ENCODE data around the gene GPR78. TPM values are rescaled to one million over a fixed set of nuclear protein-coding genes. Genes with fewer than 3 reads are reported as not detected.

The GPR78 gene
- total RNA-seq, 2 donors from 2014 or later = 3.7 to 8.1 TPM

DNA sequence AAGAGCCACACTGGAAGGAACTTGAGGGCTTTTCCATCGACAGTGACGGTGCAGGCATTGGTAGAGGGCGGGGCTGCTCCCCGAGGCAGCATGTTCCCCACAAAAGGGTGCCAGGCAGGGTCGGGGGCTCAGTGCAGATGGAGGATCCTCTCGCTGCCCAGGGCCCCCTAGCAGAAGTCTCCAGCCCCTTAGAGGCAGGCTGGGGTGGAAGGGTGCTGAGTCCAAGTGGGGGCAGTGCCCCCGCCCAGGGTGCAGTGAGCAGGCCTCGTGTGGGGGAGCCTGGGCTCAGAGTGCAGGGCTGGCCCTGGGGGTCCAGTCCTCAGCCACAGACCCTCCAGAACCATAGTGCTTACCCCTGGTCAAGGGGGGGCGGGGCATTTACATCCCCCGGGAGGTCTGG is 21.4 kb downstream of the GPR78 start:
- DNase-seq = no peak
- Histone ChIP-seq H3K36me3 (ENCODE audit: control insufficient read depth, insufficient read depth, low read length) (peaks cover 17% of the 10 kb centered on the region), H3K27ac (ENCODE audit: low read depth, low read length) (no peak overlapping the region), H3K27me3 (ENCODE audit: control insufficient read depth, insufficient read depth, low read length, poor library complexity, severe bottlenecking) (no peaks in the 10 kb centered on the region), H3K4me3 (ENCODE audit: low read length) (no peak overlapping the region), H3K9me3 (ENCODE audit: control insufficient read depth, low read length) (no peaks in the 10 kb centered on the region), H3K9ac (ENCODE audit: extremely low read depth, low read length, poor library complexity, severe bottlenecking) (no peak overlapping the region), H3K4me1 (ENCODE audit: control insufficient read depth, insufficient read depth, low read length) (no peaks in the 10 kb centered on the region)
- H3K27me3 Mint-ChIP-seq (ENCODE audit: insufficient read depth) = no peaks in the 10 kb centered on the region
- no peak overlapping the region for H3K27ac Mint-ChIP-seq
- no peaks in the 10 kb centered on the region for H3K9me3 Mint-ChIP-seq
- H3K4me3 Mint-ChIP-seq = no peak overlapping the region
- 73 to 91% methylated on average over 3 to 10 of the region's 10 CpGs for WGBS, 2 experiments (ENCODE audit: insufficient coverage in 1 of 2, insufficient read length in 1 of 2)
- TF ChIP-seq, protein P1, sequence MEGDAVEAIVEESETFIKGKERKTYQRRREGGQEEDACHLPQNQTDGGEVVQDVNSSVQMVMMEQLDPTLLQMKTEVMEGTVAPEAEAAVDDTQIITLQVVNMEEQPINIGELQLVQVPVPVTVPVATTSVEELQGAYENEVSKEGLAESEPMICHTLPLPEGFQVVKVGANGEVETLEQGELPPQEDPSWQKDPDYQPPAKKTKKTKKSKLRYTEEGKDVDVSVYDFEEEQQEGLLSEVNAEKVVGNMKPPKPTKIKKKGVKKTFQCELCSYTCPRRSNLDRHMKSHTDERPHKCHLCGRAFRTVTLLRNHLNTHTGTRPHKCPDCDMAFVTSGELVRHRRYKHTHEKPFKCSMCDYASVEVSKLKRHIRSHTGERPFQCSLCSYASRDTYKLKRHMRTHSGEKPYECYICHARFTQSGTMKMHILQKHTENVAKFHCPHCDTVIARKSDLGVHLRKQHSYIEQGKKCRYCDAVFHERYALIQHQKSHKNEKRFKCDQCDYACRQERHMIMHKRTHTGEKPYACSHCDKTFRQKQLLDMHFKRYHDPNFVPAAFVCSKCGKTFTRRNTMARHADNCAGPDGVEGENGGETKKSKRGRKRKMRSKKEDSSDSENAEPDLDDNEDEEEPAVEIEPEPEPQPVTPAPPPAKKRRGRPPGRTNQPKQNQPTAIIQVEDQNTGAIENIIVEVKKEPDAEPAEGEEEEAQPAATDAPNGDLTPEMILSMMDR (conservative IDR thresholded peaks at IDR 0.05) = no peak
- no peaks in the 10 kb centered on the region for H3K4me1 Mint-ChIP-seq
- peaks cover 7% of the 10 kb centered on the region for H3K36me3 Mint-ChIP-seq (ENCODE audit: low read depth)

DNA sequence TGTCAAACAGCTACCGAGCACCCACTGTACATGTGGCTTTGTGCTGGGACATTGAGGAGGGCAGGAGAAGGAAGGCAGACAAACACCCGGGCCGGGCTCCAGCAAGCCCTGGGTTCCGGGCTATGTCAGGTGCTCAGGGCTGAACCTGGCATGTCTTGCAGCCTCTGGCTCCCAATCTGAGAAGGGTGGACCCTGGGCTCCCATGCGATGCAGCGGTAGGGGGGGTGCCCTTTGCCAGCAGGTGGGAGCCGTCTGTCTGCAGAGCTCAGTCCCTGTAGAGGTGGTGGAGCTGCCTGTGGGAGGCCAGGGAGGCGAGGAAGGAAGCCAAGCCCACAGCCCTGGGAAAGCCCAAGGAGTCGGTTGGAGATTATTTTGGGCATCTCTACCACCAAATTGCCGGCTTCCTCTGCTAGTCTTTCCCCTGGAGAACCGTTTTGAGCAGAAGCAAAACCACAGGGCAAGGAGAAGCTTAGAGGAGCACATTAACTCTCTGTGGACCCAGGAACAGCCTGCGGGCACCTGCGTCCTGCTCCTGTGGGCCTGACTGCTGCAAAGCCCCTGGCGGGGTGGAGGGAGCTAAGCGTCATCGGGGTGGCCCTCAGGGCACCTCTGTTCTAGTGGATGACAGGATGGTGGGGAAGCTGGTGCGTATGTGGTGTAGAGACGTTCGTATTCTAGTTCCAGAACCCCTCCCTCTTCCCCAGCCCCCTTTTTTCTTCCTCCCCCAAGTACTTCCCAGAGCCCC is 22.7 kb downstream of the GPR78 start:
- no peaks in the 10 kb centered on the region for H3K4me1 Mint-ChIP-seq
- no peak overlapping the region for H3K27ac Mint-ChIP-seq
- TF ChIP-seq, protein P1 (conservative IDR thresholded peaks at IDR 0.05) = no peak
- H3K36me3 Mint-ChIP-seq (ENCODE audit: low read depth) = peaks cover 7% of the 10 kb centered on the region
- Histone ChIP-seq H3K9me3 (ENCODE audit: control insufficient read depth, low read length) (no peaks in the 10 kb centered on the region), H3K36me3 (ENCODE audit: control insufficient read depth, insufficient read depth, low read length) (peaks cover 12% of the 10 kb centered on the region), H3K4me3 (ENCODE audit: low read length) (no peak overlapping the region), H3K4me1 (ENCODE audit: control insufficient read depth, insufficient read depth, low read length) (no peaks in the 10 kb centered on the region), H3K27me3 (ENCODE audit: control insufficient read depth, insufficient read depth, low read length, poor library complexity, severe bottlenecking) (no peaks in the 10 kb centered on the region), H3K27ac (ENCODE audit: low read depth, low read length) (no peak overlapping the region), H3K9ac (ENCODE audit: extremely low read depth, low read length, poor library complexity, severe bottlenecking) (no peak overlapping the region)
- no peak overlapping the region for H3K4me3 Mint-ChIP-seq
- H3K27me3 Mint-ChIP-seq (ENCODE audit: insufficient read depth) = no peaks in the 10 kb centered on the region
- DNase-seq = no peak
- WGBS, 2 experiments (ENCODE audit: insufficient coverage in 1 of 2, insufficient read length in 1 of 2) = 88% methylated on average over 12 to 19 of the region's 19 CpGs
- H3K9me3 Mint-ChIP-seq = no peaks in the 10 kb centered on the region

DNA sequence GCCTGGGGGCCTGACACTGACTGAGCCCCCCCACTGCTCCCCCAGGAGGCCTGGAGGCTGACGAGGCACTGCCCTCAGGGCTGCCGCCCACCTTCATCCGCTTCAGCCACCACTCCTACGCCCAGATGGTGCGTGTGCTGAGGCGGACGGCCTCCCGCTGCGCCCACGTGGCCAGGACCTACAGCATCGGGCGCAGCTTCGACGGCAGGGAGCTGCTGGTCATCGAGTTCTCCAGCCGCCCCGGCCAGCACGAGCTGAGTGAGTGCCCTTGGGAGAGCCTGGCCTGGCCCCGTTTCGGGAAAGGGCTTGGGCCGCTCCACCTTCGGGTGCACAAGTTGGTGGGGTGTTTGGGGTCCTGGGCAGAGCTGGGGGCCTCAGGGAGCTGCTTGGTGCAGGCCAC is 23.7 kb downstream of the GPR78 start:
- Histone ChIP-seq H3K9me3 (ENCODE audit: control insufficient read depth, low read length) (no peaks in the 10 kb centered on the region), H3K9ac (ENCODE audit: extremely low read depth, low read length, poor library complexity, severe bottlenecking) (no peak overlapping the region), H3K27ac (ENCODE audit: low read depth, low read length) (no peak overlapping the region), H3K27me3 (ENCODE audit: control insufficient read depth, insufficient read depth, low read length, poor library complexity, severe bottlenecking) (no peaks in the 10 kb centered on the region), H3K36me3 (ENCODE audit: control insufficient read depth, insufficient read depth, low read length) (peaks cover 12% of the 10 kb centered on the region), H3K4me3 (ENCODE audit: low read length) (no peak overlapping the region), H3K4me1 (ENCODE audit: control insufficient read depth, insufficient read depth, low read length) (no peaks in the 10 kb centered on the region)
- 89 to 100% methylated on average over 5 to 22 of the region's 22 CpGs for WGBS, 2 experiments (ENCODE audit: insufficient coverage in 1 of 2, insufficient read length in 1 of 2)
- H3K27ac Mint-ChIP-seq = no peak overlapping the region
- DNase-seq = no peak
- TF ChIP-seq, protein P1 (conservative IDR thresholded peaks at IDR 0.05) = no peak
- no peak overlapping the region for H3K4me3 Mint-ChIP-seq
- H3K4me1 Mint-ChIP-seq = no peaks in the 10 kb centered on the region
- peaks cover 7% of the 10 kb centered on the region for H3K36me3 Mint-ChIP-seq (ENCODE audit: low read depth)
- H3K27me3 Mint-ChIP-seq (ENCODE audit: insufficient read depth) = no peaks in the 10 kb centered on the region
- no peaks in the 10 kb centered on the region for H3K9me3 Mint-ChIP-seq

Data from endodermal cell (in vitro differentiated cells).